Naive thymus-derived CD4-positive, alpha-beta T cell (primary cell): ENCODE results near the gene LPP. TPM values are rescaled to one million over a fixed set of nuclear protein-coding genes. Genes with fewer than 3 reads are reported as not detected.

Experiments used
- ATAC-seq: fragments of 150-1000 bp; cut with Tn5 transposase; 2 replicates; pipeline ENCODE4 v1.10.0; 2021; ENCODE audit warnings: mild to moderate bottlenecking, moderate library complexity
- CTCF ChIA-PET: fragments of 350-600 bp; sonication (Branson Sonifier 250); formaldehyde crosslinking; loops from one replicate; lab custom pipeline; 2021; ENCODE audit warnings: antibody characterized with exemption; lab: Charles Lee
- POLR2A ChIA-PET: fragments of 350-600 bp; sonication (Branson Sonifier 250); formaldehyde crosslinking; loops from one replicate; lab custom pipeline; 2021; ENCODE audit warnings: antibody characterized with exemption, inconsistent platforms; lab: Charles Lee
- DNase-seq, 9 donors: peaks; one replicate each; pipeline versions ENCODE4 v3.0.0 to v3.0.0-alpha.2; 2020 to 2022; ENCODE audit warnings: mixed read lengths in 1 of 9
- H3K27ac ChIP-seq: one replicate; pipeline ENCODE4 v1.7.0; 2013; ENCODE audit warnings: mild to moderate bottlenecking, low read depth, low read length, moderate library complexity
- H3K27me3 ChIP-seq, 2 donors: one replicate each; pipeline ENCODE4 v1.7.0; 2013; ENCODE audit warnings: low read length in 2 of 2, mild to moderate bottlenecking in 2 of 2, moderate library complexity in 2 of 2; ENCODE audit not compliant: control insufficient read depth in 2 of 2, insufficient read depth in 2 of 2
- H3K36me3 ChIP-seq, 3 experiments: 1 replicate in 2 of 3; 2 replicates in 1 of 3; pipeline ENCODE4 v1.7.0; 2013; ENCODE audit warnings: low read length in 3 of 3, mild to moderate bottlenecking in 3 of 3, moderate library complexity in 1 of 3; ENCODE audit not compliant: insufficient read depth in 3 of 3, control insufficient read depth in 2 of 3
- H3K4me1 ChIP-seq, 2 donors: one replicate each; pipeline ENCODE4 v1.7.0; 2013; ENCODE audit warnings: low read length in 2 of 2, mild to moderate bottlenecking in 2 of 2, moderate library complexity in 1 of 2; ENCODE audit not compliant: control insufficient read depth in 2 of 2, insufficient read depth in 2 of 2
- H3K4me3 ChIP-seq: 2 replicates; pipeline ENCODE4 v1.7.0; 2013; ENCODE audit warnings: mild to moderate bottlenecking, low read length
- H3K9me3 ChIP-seq, 3 experiments: 1 replicate in 2 of 3; 2 replicates in 1 of 3; pipeline ENCODE4 v1.7.0; 2013; ENCODE audit warnings: low read length in 3 of 3; ENCODE audit not compliant: control insufficient read depth in 2 of 3
- H3K27ac Mint-ChIP-seq, 9 donors: one replicate each; pipeline ENCODE4 v1.8.0; 2020 to 2022; ENCODE audit warnings: mixed read lengths in 9 of 9, mild to moderate bottlenecking in 8 of 9, moderate library complexity in 5 of 9, inconsistent platforms in 2 of 9
- H3K27me3 Mint-ChIP-seq, 5 donors: one replicate each; pipeline ENCODE4 v1.8.0; 2021 to 2022; ENCODE audit warnings: mixed read lengths in 5 of 5, mild to moderate bottlenecking in 1 of 5
- H3K36me3 Mint-ChIP-seq, 5 donors: one replicate each; pipeline ENCODE4 v1.8.0; 2020 to 2022; ENCODE audit warnings: mixed read lengths in 5 of 5, mild to moderate bottlenecking in 3 of 5, inconsistent platforms in 1 of 5
- H3K4me1 Mint-ChIP-seq, 7 donors: one replicate each; pipeline ENCODE4 v1.8.0; 2020 to 2022; ENCODE audit warnings: mixed read lengths in 7 of 7, mild to moderate bottlenecking in 3 of 7, inconsistent platforms in 1 of 7
- H3K4me3 Mint-ChIP-seq, 10 donors: one replicate each; pipeline ENCODE4 v1.8.0; 2020 to 2022; ENCODE audit warnings: mild to moderate bottlenecking in 10 of 10, mixed read lengths in 10 of 10, moderate library complexity in 6 of 10, inconsistent platforms in 2 of 10
- H3K9me3 Mint-ChIP-seq, 11 donors: one replicate each; pipeline ENCODE4 v1.8.0; 2020 to 2022; ENCODE audit warnings: mixed read lengths in 11 of 11, mild to moderate bottlenecking in 4 of 11, inconsistent platforms in 1 of 11, moderate library complexity in 1 of 11
- intact Hi-C, 2 donors: fragments of 100-400 bp; cut with micrococcal nuclease; formaldehyde crosslinking; loops; one replicate each; pipeline ENCODE4 v1.15.1; 2023
- polyA plus RNA-seq, 2 donors: library from polyadenylated mRNA; unstranded; fragments of 300-500 nt; fragmentation: Illumina TruSeq; gene quantifications; one replicate each; pipeline ENCODE4 v1.2.3, GENCODE V29; 2021
- total RNA-seq, 6 experiments: library from RNA in 5 of 6; stranded (reverse) in 5 of 6; gene quantifications; 1 replicate in 5 of 6; 2 replicates in 1 of 6; pipeline ENCODE4 v1.2.3 and lab custom pipeline; 2021 to 2026

The LPP gene
- total and polyA plus RNA-seq, 7 experiments from 2014 or later, result 10.3 to 95.2 (median 19.5) TPM

DNA sequence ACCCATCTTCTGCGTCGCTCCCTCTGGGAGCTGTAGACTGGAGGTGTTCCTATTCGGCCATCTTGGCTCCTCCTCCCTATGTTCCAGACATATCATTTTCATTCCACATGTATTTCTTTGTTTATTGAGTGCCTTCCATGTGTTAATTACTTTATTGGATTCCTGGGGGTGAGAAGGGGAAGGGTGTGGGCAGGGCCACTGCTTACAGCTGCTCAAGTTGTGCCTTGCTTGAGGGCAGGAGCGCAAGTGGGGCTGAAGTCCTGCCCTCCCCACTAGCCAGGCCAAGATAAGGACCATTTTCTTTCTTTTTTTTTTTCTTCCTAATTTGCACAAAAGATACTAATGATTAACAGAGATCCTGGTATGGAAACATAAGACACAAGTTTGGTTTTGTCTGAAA, 224.8 kb downstream of the LPP start:
- no peaks in the 10 kb centered on the region for H3K36me3 ChIP-seq
- Mint-ChIP-seq H3K27me3 (no peaks in the 10 kb centered on the region), H3K4me1 (peaks cover 0 to 12% (median 3%) of the 10 kb centered on the region in 7 donors), H3K36me3 (peaks cover 3 to 30% (median 11%) of the 10 kb centered on the region in 5 donors), H3K27ac (no peak overlapping the region), H3K9me3 (peaks cover 0 to 10% (median 5%) of the 10 kb centered on the region in 11 donors), H3K4me3 (no peak overlapping the region)
- no peak for ATAC-seq
- H3K27me3 ChIP-seq, result no peaks in the 10 kb centered on the region
- no peak overlapping the region for H3K4me3 ChIP-seq
- ChIA-PET POLR2A (no interaction called here), CTCF (no interaction called here)
- no peaks in the 10 kb centered on the region for H3K4me1 ChIP-seq
- H3K9me3 ChIP-seq, result no peaks in the 10 kb centered on the region
- no peak for DNase-seq
- no peak overlapping the region for H3K27ac ChIP-seq
- intact Hi-C loops, result no loop called here

DNA sequence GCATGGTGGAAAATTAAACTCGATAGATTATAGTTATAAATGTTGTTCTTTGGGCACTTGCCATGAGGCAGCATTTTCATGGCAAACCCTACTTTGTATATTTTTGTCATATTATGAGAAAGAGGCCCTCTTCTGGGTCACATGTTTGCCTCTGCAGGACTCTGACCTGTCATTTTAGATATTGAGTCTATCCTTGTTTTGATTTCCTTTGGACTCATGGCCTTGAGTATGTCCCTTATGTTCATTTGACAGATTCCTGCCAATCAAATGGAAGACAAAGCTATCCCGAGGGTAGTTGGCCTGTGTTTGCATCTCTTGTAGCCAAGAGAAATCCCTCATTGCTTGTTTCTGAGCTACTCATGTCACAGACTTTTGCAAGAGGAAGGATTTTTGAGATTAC, 226.3 kb downstream of the LPP start:
- CTCF ChIA-PET, result no interaction called here
- intact Hi-C loops, result no loop called here
- POLR2A ChIA-PET, result no interaction called here

DNA sequence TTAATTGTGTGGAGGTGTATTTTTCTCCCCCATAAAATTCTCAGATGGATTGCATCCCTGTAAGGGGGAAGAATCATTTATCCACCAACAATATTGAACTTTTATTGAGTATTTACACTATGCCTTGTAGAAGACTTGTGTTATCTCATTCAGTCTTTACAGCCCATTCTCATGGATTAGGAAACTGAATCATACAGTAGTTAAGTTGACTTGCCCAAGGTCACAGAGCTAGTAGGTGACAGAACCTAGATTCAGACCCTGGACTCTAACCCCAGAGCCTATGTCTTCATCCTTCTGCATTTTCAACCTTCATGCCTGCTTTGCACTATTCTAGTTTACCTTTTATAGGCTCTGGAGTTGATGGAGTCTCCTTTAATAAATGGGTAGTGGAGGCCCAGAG, 226.8 kb downstream of the LPP start:
- peaks cover 3 to 34% (median 15%) of the 10 kb centered on the region in 5 donors for H3K36me3 Mint-ChIP-seq
- H3K4me3 Mint-ChIP-seq, result no peak overlapping the region
- no peaks in the 10 kb centered on the region for H3K27me3 Mint-ChIP-seq
- intact Hi-C loops, result no loop called here
- Histone ChIP-seq H3K4me1 (no peaks in the 10 kb centered on the region), H3K27ac (no peak overlapping the region), H3K27me3 (no peaks in the 10 kb centered on the region), H3K4me3 (no peak overlapping the region), H3K9me3 (no peaks in the 10 kb centered on the region), H3K36me3 (no peaks in the 10 kb centered on the region)
- peaks cover 0 to 10% (median 4%) of the 10 kb centered on the region in 11 donors for H3K9me3 Mint-ChIP-seq
- peaks cover 1 to 17% (median 4%) of the 10 kb centered on the region in 7 donors for H3K4me1 Mint-ChIP-seq
- DNase-seq (no peak), ATAC-seq (no peak)
- CTCF ChIA-PET, result interaction anchor here (1.2 kb wide), 1 partner anchor 17 kb away, joined by 4 read pairs; no protein-coding TSS in a partner anchor
- no peak overlapping the region for H3K27ac Mint-ChIP-seq
- POLR2A ChIA-PET, result no interaction called here

More for the DNA sequence above, 226.3 kb downstream of the LPP start:
- Histone ChIP-seq H3K27me3 (no peaks in the 10 kb centered on the region), H3K36me3 (no peaks in the 10 kb centered on the region), H3K27ac (no peak overlapping the region), H3K9me3 (no peaks in the 10 kb centered on the region), H3K4me3 (no peak overlapping the region), H3K4me1 (no peaks in the 10 kb centered on the region)
- Mint-ChIP-seq H3K4me3 (no peak overlapping the region), H3K27ac (no peak overlapping the region), H3K4me1 (peaks cover 0 to 14% (median 4%) of the 10 kb centered on the region in 7 donors), H3K27me3 (no peaks in the 10 kb centered on the region), H3K36me3 (peaks cover 3 to 38% (median 15%) of the 10 kb centered on the region in 5 donors), H3K9me3 (peaks cover 0 to 10% (median 4%) of the 10 kb centered on the region in 11 donors)
- DNase-seq, result no peak
- no peak for ATAC-seq

DNA sequence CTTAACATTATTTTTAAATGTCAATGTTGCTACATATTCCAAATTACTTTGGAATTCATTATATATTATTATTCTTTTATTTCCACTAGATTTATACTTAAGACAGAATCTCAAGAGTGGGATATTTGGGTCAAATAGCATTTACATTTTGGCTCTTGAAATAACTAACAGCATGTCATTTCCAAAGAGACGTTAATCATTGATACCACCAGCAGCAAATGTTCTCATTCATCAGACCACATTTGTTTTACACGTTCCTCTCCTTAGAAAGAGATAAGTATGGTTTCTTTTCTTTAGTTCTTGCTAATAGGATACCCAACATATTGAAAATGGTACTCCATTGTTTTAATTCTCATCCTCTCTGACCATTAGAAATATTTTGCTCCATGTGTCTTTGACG, 229.8 kb downstream of the LPP start:
- H3K4me1 ChIP-seq, result no peaks in the 10 kb centered on the region
- H3K27me3 Mint-ChIP-seq, result no peaks in the 10 kb centered on the region
- intact Hi-C loops, result no loop called here
- no peaks in the 10 kb centered on the region for H3K36me3 ChIP-seq
- no peaks in the 10 kb centered on the region for H3K27me3 ChIP-seq
- H3K27ac Mint-ChIP-seq, result no peak overlapping the region
- ChIA-PET CTCF (no interaction called here), POLR2A (no interaction called here)
- DNase-seq, result no peak
- H3K9me3 Mint-ChIP-seq, result peaks cover 0 to under 1% (median 0%) of the 10 kb centered on the region in 11 donors
- no peaks in the 10 kb centered on the region for H3K9me3 ChIP-seq
- H3K4me1 Mint-ChIP-seq, result peaks cover 4 to 19% (median 10%) of the 10 kb centered on the region in 7 donors
- H3K4me3 ChIP-seq, result no peak overlapping the region
- peaks cover 0 to 23% (median 15%) of the 10 kb centered on the region in 5 donors for H3K36me3 Mint-ChIP-seq
- no peak for ATAC-seq
- H3K27ac ChIP-seq, result no peak overlapping the region
- no peak overlapping the region for H3K4me3 Mint-ChIP-seq

DNA sequence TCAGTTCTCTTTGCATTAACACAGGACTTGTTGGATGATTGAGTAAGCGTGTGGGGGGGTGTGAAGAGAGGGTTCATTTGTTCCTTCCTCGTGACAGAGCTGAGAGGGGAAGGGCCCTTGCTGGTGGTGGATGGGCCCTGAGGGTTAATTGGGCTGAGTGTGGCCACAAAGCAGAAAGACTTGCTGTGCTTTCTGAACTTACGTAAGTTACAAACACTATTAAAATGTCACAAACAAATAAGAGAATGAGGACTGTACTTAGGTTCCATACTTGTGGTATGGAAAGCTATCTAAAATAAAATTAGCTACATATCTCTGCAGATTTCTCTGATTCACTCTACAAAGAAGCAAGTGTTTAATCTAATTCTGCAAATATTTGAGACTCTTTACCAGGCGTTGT, 231.3 kb downstream of the LPP start:
- H3K36me3 Mint-ChIP-seq, result peaks cover 0 to 21% (median 11%) of the 10 kb centered on the region in 5 donors
- DNase-seq (no peak), ATAC-seq (peak; percentile 33)
- H3K36me3 ChIP-seq, result no peaks in the 10 kb centered on the region
- no peak overlapping the region for H3K4me3 ChIP-seq
- no peaks in the 10 kb centered on the region for H3K27me3 ChIP-seq
- no peak overlapping the region for H3K27ac ChIP-seq
- POLR2A ChIA-PET, result no interaction called here
- no peaks in the 10 kb centered on the region for H3K9me3 ChIP-seq
- H3K27me3 Mint-ChIP-seq, result no peaks in the 10 kb centered on the region
- H3K27ac Mint-ChIP-seq, result peak overlapping the region in 1 of 9 donors; percentile 0
- CTCF ChIA-PET, result no interaction called here
- H3K4me1 ChIP-seq, result no peaks in the 10 kb centered on the region
- peaks cover 11 to 28% (median 23%) of the 10 kb centered on the region in 7 donors for H3K4me1 Mint-ChIP-seq
- intact Hi-C loops, result no loop called here
- H3K9me3 Mint-ChIP-seq, result no peaks in the 10 kb centered on the region
- H3K4me3 Mint-ChIP-seq, result no peak overlapping the region

DNA sequence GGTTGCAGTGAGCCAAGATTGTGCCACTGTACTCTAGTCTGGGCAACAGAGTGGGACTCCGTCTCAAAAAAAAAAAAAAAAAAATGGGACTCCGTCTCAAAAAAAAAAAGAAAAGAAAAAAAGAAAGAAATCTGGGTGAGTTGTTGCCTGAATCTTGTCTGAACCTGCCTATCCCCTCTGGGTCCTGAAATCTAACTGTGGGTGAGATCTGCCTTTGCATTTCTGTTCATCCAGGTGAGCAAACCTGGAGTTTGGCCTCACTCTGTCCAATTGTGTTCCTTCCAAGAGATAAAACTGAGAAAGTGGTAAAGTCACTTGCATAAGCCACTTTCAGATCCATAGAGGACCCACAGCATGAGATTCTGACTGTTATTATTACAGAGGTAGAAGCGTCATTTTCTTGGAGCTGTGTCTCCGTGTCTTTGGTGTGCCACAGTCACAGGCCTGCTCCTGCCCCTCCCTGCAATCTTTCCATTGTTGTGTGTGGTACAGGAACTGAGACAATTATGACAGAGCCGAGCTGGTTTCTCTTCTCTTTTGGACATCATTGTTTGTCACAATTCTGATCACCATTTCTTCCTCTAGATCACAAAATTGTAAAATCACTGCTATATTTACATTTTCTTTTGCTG, 235.9 kb downstream of the LPP start:
- DNase-seq (peak in 7 of 9 donors; percentile 13 to 45 (median 34)), ATAC-seq (peak; percentile 91)
- intact Hi-C loops, result loop anchor here in 1 of 2 donors (1.0 to 10.0 kb wide), 2 partner anchors 10 to 745 kb away; no protein-coding TSS in a partner anchor
- H3K27ac ChIP-seq, result no peak overlapping the region
- Mint-ChIP-seq H3K4me1 (peaks cover 18 to 32% (median 26%) of the 10 kb centered on the region in 7 donors), H3K36me3 (peaks cover 0 to 13% (median 7%) of the 10 kb centered on the region in 5 donors), H3K27ac (peak overlapping the region in 8 of 9 donors; percentile 4 to 74 (median 60)), H3K27me3 (no peaks in the 10 kb centered on the region), H3K9me3 (no peaks in the 10 kb centered on the region), H3K4me3 (peak overlapping the region in 8 of 10 donors; percentile 5 to 70 (median 17))
- POLR2A ChIA-PET, result interaction anchor here (0.6 kb wide), 1 partner anchor 42 kb away, joined by 3 read pairs; no protein-coding TSS in a partner anchor
- H3K27me3 ChIP-seq, result no peaks in the 10 kb centered on the region
- no peak overlapping the region for H3K4me3 ChIP-seq
- no peaks in the 10 kb centered on the region for H3K36me3 ChIP-seq
- no peaks in the 10 kb centered on the region for H3K9me3 ChIP-seq
- CTCF ChIA-PET, result no interaction called here
- no peaks in the 10 kb centered on the region for H3K4me1 ChIP-seq
